Activated naive CD4-positive, alpha-beta T cell (primary cell): ENCODE results near the gene SLC6A11.

Experiments used
- DNase-seq, 4 experiments: peaks; one replicate each; lab custom pipeline; 2025; lab: John Stamatoyannopoulos, UW

SLC6A11 gene

GRCh38 chr3:10981031-10981430 lies 165.0 kb downstream of the SLC6A11 start:
- no peak for DNase-seq

GRCh38 chr3:10981961-10982360 lies 165.9 kb downstream of the SLC6A11 start:
- no peak for DNase-seq

GRCh38 chr3:10982782-10983181 lies 166.8 kb downstream of the SLC6A11 start:
- DNase-seq, result no peak

GRCh38 chr3:10983219-10983916 lies 167.3 kb downstream of the SLC6A11 start:
- no peak for DNase-seq

- DNase-seq, result no peak
Observed at GRCh38 chr3:10984371-10984896, 168.4 kb downstream of the SLC6A11 start.

- DNase-seq, result no peak
Observed at GRCh38 chr3:10985181-10985580, 169.2 kb downstream of the SLC6A11 start.

GRCh38 chr3:10986592-10986991 lies 170.6 kb downstream of the SLC6A11 start:
- DNase-seq, result no peak

GRCh38 chr3:10988001-10988665 lies 172.1 kb downstream of the SLC6A11 start:
- DNase-seq, result no peak

GRCh38 chr3:10988991-10989484 lies 173.0 kb downstream of the SLC6A11 start:
- no peak for DNase-seq
